Fibroblast of mammary gland (primary cell): ENCODE measurements around the gene ODAPH.
A peak's percentile ranks its signal among the peaks of the same experiment; 100 is the strongest.

ENCODE experiments used
- DNase-seq: peaks from one replicate; pipeline ENCODE4 v3.0.0-alpha.2; 2010; ENCODE audit warnings: low read depth
- H3K4me3 ChIP-seq: 2 replicates; pipeline ENCODE4 v1.5.1; 2011; ENCODE audit warnings: low read depth, mild to moderate bottlenecking, low read length, moderate library complexity; ENCODE audit not compliant: control insufficient read depth
- TF ChIP-seq, protein P1 (sequence below): conservative IDR thresholded peaks from 2 replicates; pipeline ENCODE4 v1.5.1; 2011; ENCODE audit warnings: low read depth, low read length, inconsistent platforms; ENCODE audit not compliant: control insufficient read depth, insufficient read depth

ODAPH gene

DNA sequence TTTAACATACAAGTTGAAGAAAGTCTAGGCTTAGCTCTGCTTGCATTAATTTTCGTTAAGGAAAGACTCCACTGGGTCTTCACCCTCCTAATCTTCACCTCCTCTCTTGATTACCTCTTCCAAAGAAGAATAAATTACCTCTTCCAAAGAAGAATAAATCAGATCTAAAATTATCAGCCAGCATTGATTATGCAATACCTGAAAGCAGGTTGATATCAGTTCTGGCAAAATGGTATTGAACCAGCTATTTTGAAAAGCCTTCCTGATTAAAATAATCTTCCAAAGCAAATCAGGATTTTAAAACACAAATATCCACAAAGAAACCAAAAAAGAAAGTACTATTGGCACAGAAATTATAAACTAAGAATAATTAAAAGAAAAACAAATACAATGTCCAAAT is 37.5 kb downstream of the ODAPH start:
- no peak for DNase-seq
- TF ChIP-seq, protein P1, sequence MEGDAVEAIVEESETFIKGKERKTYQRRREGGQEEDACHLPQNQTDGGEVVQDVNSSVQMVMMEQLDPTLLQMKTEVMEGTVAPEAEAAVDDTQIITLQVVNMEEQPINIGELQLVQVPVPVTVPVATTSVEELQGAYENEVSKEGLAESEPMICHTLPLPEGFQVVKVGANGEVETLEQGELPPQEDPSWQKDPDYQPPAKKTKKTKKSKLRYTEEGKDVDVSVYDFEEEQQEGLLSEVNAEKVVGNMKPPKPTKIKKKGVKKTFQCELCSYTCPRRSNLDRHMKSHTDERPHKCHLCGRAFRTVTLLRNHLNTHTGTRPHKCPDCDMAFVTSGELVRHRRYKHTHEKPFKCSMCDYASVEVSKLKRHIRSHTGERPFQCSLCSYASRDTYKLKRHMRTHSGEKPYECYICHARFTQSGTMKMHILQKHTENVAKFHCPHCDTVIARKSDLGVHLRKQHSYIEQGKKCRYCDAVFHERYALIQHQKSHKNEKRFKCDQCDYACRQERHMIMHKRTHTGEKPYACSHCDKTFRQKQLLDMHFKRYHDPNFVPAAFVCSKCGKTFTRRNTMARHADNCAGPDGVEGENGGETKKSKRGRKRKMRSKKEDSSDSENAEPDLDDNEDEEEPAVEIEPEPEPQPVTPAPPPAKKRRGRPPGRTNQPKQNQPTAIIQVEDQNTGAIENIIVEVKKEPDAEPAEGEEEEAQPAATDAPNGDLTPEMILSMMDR: no peak
- H3K4me3 ChIP-seq: no peak overlapping the region

DNA sequence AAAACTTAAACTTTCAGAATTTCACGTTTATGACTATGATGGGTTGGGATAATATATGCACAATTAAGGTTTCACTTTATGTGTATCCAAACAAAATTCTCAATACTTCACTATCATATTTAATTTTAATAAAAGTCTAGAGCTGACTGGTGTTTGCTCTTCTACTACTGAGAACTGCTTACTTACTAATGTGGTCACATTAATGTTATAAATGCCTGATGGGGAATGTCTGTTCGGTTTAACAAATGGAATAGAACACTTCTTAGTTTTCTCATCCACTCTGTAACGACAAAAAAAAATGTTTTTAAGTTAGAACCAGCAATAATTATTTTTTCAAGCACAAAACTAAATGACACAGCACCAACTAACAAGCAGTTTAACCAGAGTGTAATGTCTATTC is 40.2 kb downstream of the ODAPH start:
- TF ChIP-seq, protein P1: no peak
- H3K4me3 ChIP-seq: no peak overlapping the region
- no peak for DNase-seq

DNA sequence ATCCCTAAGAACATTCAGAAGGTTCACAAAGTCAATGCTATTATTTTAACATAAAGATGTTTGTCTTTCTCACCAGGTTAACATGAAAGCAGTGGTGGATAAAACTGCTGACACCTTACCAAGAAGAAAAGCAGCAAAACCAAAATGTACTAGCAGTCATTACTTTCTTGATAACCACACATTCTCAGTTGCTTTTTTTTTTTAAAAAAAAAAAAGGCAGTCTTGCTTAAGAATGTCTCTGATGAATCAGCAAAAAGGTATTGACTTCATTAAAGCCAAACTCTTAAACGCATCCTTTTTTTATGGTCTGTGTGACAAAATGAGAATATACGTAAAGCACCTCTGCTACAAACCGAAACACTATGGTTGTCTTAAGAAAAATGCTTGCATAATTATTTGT is 42.5 kb downstream of the ODAPH start:
- peak; percentile 38 for DNase-seq
- H3K4me3 ChIP-seq: no peak overlapping the region
- TF ChIP-seq, protein P1: no peak

DNA sequence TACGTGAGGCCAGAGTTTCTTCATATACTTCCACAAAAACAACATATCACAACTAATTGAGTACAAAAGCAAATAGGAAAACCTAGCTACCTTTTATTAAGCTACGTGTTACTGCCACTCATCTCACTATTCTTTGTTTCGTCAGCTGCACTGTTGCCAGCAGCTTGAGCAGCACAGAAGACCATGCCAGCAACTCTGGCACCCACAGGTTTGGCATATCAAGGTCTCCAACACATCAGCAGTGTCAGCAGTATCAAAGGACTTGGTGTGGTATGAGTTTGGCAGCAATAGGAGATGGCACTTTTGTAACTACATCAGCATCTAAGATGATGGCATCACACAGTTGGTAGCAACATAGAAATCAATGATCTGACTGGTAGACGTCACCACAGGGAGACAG is 43.8 kb downstream of the ODAPH start:
- no peak for DNase-seq
- H3K4me3 ChIP-seq: no peak overlapping the region
- TF ChIP-seq, protein P1: no peak

GRCh38 chr4:75605928-75606327 is 50.1 kb downstream of the ODAPH start:
- TF ChIP-seq, protein P1: no peak
- no peak for DNase-seq
- H3K4me3 ChIP-seq: no peak overlapping the region

DNA sequence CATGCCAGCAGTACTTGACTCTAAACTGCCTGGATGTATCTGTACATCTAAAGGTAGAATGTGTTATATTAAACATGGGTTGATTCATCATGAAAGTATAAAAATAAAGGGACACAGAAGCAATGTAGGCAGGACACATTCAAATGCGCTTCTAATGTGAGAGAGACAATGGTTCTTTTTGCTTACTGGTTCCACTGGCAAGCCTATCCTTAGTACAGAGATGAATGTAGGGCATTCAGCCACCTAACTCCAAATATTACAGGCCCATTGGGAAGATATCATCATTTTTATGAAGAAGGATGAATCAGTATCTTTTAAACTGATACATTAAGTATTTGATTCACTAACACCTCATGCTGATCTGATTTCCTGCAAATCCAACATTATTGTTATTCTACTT is 56.4 kb downstream of the ODAPH start:
- no peak for DNase-seq
- TF ChIP-seq, protein P1: no peak
- H3K4me3 ChIP-seq: no peak overlapping the region
